HG03175 (cell line): ENCODE data around the gene KRT6C.
"Not testable (repeated sequence)": the region's sequence is repeated elsewhere in the genome, so short reads cannot be mapped to it uniquely, and the experiment has no call there.

Experiments
- ATAC-seq: cut with Tn5 transposase; IDR thresholded peaks from one replicate; pipeline ENCODE4 v1.9.1; 2021; ENCODE audit warnings: mild to moderate bottlenecking, moderate library complexity; ENCODE audit not compliant: unreplicated experiment

KRT6C gene

GRCh38 chr12:52500574-52500973 lies 27.0 kb upstream of the KRT6C start:
- ATAC-seq, result not testable (repeated sequence)

GRCh38 chr12:52499806-52500560 lies 26.4 kb upstream of the KRT6C start:
- ATAC-seq, result no peak

- ATAC-seq, result no peak
Observed at GRCh38 chr12:52498946-52499345, 25.3 kb upstream of the KRT6C start.

GRCh38 chr12:52497975-52498374 lies 24.4 kb upstream of the KRT6C start:
- no peak for ATAC-seq

- ATAC-seq, result no peak
Observed at GRCh38 chr12:52496590-52497071, 23.0 kb upstream of the KRT6C start.

GRCh38 chr12:52496054-52496453 lies 22.4 kb upstream of the KRT6C start:
- ATAC-seq, result no peak

- no peak for ATAC-seq
Observed at GRCh38 chr12:52495389-52495788, 21.8 kb upstream of the KRT6C start.

- no peak for ATAC-seq
Observed at GRCh38 chr12:52494518-52494917, 20.9 kb upstream of the KRT6C start.

- no peak for ATAC-seq
Observed at GRCh38 chr12:52494100-52494499, 20.5 kb upstream of the KRT6C start.

GRCh38 chr12:52493172-52493571 lies 19.6 kb upstream of the KRT6C start, which contains the start of gene KRT6A:
Gene KRT6A (minus strand): TSS chr12:52493257. CDS start chr12:52493188, 69 bp downstream.
- ATAC-seq, result no peak

GRCh38 chr12:52492405-52492804 lies 18.8 kb upstream of the KRT6C start:
- not testable (repeated sequence) for ATAC-seq

GRCh38 chr12:52491495-52491894 lies 17.9 kb upstream of the KRT6C start:
- ATAC-seq, result not testable (repeated sequence)

- ATAC-seq, result no peak
Observed at GRCh38 chr12:52488736-52489135, 15.1 kb upstream of the KRT6C start.

- ATAC-seq, result not testable (repeated sequence)
Observed at GRCh38 chr12:52487744-52488443, 14.3 kb upstream of the KRT6C start.

GRCh38 chr12:52487211-52487610 lies 13.6 kb upstream of the KRT6C start:
- ATAC-seq, result no peak

- ATAC-seq, result no peak
Observed at GRCh38 chr12:52486166-52487105, 12.8 kb upstream of the KRT6C start.

GRCh38 chr12:52480073-52480472 lies 6.5 kb upstream of the KRT6C start:
- ATAC-seq, result no peak

- no peak for ATAC-seq
Observed at GRCh38 chr12:52477651-52478050, 4.0 kb upstream of the KRT6C start.

- no peak for ATAC-seq
Observed at GRCh38 chr12:52474212-52474611, 607 bp upstream of the KRT6C start.

- ATAC-seq, result no peak
Observed at GRCh38 chr12:52469853-52470252, 3.8 kb downstream of the KRT6C start.

- ATAC-seq, result no peak
Observed at GRCh38 chr12:52464897-52465296, 8.7 kb downstream of the KRT6C start.
